Posterior vena cava (tissue), 2 donors: ENCODE data around the gene GJB3. TPM values are rescaled to one million over a fixed set of nuclear protein-coding genes. Genes with fewer than 3 reads are reported as not detected.
A peak's percentile ranks its signal among the peaks of the same experiment; 100 is the strongest.

Source experiments
- DNase-seq: peaks from one replicate; pipeline ENCODE4 v3.0.0-alpha.2; 2020; ENCODE audit warnings: low spot score
- intact Hi-C, 2 donors: fragments of 100-400 bp; cut with DNase I; formaldehyde crosslinking; loops; one replicate each; pipeline versions ENCODE4 v1.14.1 to v1.14.2; 2022 to 2023
- total RNA-seq, 2 donors: library from RNA; stranded (reverse); fragmentation: NEBNext Ultra II Directional; extraction: Animal tissue kit (Norgen Biotek cat#: 25700); gene quantifications; one replicate each; pipeline ENCODE4 v1.2.1, GENCODE V29; 2021
- donor health status: DM: yes; HTN: yes; CAD: no.
- donor health status: DM: yes; HTN: yes; CAD: no.

Gene GJB3
- total RNA-seq, 2 donors from 2014 or later = not detected

DNA sequence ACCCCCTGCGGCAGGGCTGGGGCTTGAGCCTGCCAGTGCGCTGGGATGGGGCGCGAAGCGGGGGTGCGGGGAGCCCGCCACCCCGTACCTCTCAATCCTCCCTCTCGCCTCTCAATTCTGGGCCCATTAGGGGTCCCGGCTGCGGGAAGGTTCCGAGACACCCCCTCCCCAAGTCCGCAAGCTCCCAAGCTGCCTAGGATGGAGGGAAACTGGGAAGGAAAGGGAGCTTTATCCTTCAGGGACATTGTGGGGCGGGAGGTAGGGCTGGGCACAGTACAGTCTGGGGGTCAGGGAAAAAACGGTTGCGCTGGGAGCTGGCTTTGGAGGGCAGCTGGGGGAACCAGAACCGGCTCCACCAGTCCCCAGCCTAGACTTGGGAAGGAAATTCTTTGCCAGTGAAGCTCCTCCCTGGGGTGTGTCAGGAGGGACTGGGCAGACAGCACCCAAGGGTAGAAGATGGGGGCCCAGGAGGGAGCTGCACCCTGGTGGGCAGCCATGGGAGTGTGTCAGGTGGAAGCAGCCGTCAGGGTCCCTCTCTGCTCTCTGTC is 904 bp downstream of the GJB3 start:
- DNase-seq = peak; percentile 65
- intact Hi-C loops = no loop called here

DNA sequence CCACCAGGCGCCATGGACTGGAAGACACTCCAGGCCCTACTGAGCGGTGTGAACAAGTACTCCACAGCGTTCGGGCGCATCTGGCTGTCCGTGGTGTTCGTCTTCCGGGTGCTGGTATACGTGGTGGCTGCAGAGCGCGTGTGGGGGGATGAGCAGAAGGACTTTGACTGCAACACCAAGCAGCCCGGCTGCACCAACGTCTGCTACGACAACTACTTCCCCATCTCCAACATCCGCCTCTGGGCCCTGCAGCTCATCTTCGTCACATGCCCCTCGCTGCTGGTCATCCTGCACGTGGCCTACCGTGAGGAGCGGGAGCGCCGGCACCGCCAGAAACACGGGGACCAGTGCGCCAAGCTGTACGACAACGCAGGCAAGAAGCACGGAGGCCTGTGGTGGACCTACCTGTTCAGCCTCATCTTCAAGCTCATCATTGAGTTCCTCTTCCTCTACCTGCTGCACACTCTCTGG is 3.8 kb downstream of the GJB3 start:
- peak; percentile 62 for DNase-seq
- intact Hi-C loops = loop anchor here (5.0 kb wide), 2 partner anchors 68 to 83 kb away; no protein-coding TSS in a partner anchor

DNA sequence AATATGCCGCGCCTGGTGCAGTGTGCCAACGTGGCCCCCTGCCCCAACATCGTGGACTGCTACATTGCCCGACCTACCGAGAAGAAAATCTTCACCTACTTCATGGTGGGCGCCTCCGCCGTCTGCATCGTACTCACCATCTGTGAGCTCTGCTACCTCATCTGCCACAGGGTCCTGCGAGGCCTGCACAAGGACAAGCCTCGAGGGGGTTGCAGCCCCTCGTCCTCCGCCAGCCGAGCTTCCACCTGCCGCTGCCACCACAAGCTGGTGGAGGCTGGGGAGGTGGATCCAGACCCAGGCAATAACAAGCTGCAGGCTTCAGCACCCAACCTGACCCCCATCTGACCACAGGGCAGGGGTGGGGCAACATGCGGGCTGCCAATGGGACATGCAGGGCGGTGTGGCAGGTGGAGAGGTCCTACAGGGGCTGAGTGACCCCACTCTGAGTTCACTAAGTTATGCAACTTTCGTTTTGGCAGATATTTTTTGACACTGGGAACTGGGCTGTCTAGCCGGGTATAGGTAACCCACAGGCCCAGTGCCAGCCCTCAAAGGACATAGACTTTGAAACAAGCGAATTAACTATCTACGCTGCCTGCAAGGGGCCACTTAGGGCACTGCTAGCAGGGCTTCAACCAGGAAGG is 4.3 kb downstream of the GJB3 start:
- intact Hi-C loops = loop anchor here (5.0 kb wide), 2 partner anchors 67 to 82 kb away; no protein-coding TSS in a partner anchor
- peak; percentile 69 for DNase-seq

DNA sequence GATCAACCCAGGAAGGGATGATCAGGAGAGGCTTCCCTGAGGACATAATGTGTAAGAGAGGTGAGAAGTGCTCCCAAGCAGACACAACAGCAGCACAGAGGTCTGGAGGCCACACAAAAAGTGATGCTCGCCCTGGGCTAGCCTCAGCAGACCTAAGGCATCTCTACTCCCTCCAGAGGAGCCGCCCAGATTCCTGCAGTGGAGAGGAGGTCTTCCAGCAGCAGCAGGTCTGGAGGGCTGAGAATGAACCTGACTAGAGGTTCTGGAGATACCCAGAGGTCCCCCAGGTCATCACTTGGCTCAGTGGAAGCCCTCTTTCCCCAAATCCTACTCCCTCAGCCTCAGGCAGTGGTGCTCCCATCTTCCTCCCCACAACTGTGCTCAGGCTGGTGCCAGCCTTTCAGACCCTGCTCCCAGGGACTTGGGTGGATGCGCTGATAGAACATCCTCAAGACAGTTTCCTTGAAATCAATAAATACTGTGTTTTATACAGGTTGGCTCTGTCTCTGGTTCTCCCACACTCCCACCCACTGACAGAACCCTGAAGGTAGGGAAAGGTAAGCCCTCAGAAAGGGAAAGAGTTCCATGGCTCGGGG is 5.0 kb downstream of the GJB3 start:
- peak; percentile 62 for DNase-seq
- intact Hi-C loops = loop anchor here (5.0 kb wide), 2 partner anchors 66 to 81 kb away; no protein-coding TSS in a partner anchor

DNA sequence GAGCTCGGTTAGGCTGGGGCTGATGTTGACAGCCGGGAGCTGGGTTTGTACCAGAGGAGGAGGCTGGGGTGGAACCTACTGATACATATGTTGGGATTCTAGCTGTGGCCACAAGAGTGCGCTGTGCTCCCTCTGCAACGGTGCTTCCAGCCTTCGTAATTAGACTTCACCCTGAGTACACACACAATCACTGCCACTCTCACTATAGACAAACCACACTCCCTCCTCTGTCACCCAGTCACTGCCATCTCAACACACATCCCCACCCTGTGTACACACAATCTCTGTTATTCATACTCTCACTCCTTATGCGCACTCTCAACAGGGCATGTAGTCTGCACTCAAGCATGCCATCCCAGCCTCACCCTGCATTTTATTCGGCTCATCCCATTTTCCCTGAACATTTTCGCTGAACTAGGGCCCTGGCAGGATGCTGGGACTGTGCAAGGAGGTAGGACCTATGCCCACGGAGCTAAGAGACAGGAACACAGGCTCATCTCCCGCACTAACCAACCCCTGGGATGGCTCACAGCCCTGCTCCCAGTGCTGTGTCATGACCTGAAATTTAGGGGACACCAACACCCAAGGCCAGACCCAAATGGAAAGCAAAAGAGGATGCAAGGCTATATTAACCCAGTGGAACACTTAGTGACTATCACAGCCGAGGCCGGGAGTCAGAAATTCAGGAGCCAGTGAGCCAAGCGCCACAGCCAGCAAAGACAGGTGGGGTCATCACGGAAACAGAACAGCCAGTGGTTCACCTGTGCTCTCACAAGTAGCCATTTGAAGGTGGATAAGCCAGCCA is 5.7 kb downstream of the GJB3 start:
- intact Hi-C loops = loop anchor here (5.0 kb wide), 2 partner anchors 66 to 81 kb away; no protein-coding TSS in a partner anchor
- DNase-seq = peak; percentile 90

DNA sequence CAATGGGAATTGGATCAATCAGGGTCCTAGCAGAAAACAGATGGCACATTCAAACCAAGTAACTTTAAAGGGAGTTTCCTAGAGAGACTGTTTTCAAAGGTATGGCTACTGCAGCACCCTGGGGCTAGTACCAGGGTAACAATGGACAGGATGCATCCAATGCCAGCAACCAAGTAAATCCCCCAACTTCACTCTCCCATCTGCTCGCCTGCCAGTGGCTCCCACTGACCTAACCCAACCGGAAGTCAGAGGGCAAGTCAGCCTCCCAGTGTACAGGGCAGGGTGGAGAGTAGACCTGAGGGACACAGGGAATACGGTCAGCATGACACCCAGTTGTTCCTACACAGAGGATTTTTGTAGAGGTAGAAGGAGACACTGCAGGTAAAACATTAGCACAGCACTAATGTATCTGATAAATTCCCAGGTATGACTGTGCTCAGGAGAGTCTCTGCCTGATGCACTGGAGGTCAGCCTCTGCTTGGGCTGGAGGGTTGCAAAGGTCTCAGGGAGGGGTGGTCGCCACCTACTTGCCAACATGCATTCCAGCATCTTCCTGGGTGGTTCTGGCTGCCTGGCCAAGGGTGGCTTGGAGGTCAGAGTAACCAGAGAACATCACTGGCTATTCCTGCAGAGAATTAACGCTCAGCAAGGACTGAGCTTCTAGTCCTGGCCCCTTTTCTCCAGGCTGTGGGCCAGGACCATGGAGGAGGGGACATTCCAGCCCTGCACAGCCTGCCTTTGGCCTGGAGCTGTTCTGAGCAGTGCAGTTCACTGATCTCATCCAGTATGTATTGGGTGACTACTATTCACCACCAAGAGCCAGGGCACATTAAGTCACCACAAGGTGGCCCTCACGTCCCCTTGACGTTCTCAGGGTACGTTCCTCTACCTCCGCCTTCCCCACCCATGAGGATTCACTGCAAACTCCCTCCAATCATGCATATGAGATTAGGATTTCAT is 6.7 kb downstream of the GJB3 start:
- intact Hi-C loops = loop anchor here (5.0 kb wide), 2 partner anchors 65 to 80 kb away; no protein-coding TSS in a partner anchor
- DNase-seq = no peak

DNA sequence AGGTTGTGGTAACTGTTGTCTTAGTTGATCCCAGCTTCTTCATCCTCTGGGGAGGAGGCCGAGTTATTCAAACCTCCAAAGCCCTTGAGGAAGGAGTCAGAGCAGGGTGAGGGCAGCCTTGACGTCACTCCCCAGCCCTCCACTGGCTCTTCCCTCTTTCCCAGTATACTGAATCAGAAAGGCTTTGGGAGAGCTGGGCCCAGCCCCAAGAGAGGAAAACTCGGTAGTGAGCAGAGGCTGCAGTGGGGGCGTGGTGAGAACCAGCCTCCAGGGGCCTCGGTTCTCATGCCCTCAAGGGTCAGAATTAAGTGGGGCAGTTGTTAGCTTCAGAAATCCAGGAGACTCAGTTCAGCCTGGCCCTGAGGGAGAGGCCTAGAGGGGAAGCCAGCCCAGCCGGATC is 10.0 kb downstream of the GJB3 start:
- intact Hi-C loops = no loop called here
- no peak for DNase-seq

DNA sequence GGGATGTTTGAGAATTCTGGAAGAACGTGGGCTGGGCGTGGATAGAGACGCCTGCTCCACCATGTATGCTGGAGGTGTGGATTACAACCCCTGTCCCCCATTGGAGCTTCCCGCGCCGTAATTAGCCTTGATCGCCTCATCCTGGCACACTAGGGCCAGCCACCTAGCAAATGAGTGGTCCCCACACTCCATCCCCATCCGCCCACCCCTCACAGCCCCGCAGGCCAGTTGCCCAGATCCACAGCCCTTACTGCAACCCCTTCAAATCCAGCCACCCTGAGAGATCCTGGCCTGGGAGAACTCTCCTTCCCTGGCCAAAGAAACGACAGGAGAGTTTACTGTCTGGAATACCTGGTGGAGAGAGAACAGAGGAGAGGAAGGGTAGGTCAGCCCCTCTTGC is 11.4 kb downstream of the GJB3 start:
- intact Hi-C loops = no loop called here
- DNase-seq = no peak

DNA sequence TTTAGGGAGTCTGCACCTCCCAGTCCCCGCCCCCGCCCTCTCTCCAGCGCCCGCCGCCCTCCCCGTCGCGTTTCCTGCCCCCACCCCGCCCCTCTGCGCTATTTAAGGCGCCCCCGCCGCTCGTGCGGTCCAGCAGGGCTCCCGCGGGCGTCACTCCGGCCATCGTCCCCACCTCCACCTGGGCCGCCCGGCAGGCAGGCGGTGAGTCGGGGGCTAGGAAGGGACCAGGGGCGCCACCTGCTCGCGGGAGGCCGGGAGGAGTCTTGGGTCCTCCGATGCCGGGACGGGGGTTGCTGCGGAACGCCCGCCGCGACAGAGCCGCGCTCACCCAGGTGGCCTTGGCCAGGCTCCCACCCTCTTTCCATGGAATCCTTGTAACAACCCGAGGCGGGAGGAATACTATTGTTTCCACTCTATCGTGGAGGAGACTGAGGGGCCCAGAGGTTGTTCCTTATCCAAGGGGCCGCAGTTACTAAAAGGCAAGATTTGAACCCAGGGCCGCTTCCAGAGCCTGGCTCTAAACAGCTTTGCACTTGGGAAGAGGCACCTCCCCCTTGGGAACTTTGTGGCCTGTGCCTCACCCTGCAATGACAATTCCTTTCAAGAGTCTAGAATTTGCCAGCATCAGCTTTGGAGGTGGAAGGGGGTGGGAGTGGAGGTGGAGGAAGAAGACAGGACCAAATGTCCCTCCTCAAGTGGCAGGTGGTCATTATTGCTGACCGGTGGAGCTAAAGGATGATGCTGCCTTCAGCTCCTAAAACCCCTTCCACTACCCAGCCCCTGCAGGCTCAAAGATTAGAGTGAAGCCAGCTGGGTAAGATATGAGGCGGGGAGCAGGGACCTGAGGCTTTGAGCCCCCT is 12.1 kb downstream of the GJB3 start, which contains the start of gene GJA4:
GJA4 (plus strand) TSS at position 132 of the 860 bp plus-strand sequence. CDS start 1,215 bp downstream, outside the sequence.
- intact Hi-C loops = no loop called here
- no peak for DNase-seq

DNA sequence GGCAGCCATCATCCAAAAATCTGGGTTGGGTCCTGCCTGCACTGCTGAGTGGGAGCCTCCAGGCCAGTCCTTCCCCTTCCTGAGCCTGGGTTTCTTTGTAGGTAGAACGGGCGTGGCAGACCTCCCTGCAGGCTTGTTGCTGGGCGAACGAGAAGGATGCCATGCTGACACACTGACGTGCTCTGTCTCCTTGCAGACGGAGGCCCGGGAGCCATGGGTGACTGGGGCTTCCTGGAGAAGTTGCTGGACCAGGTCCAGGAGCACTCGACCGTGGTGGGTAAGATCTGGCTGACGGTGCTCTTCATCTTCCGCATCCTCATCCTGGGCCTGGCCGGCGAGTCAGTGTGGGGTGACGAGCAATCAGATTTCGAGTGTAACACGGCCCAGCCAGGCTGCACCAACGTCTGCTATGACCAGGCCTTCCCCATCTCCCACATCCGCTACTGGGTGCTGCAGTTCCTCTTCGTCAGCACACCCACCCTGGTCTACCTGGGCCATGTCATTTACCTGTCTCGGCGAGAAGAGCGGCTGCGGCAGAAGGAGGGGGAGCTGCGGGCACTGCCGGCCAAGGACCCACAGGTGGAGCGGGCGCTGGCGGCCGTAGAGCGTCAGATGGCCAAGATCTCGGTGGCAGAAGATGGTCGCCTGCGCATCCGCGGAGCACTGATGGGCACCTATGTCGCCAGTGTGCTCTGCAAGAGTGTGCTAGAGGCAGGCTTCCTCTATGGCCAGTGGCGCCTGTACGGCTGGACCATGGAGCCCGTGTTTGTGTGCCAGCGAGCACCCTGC is 13.2 kb downstream of the GJB3 start:
- intact Hi-C loops = no loop called here
- DNase-seq = no peak

DNA sequence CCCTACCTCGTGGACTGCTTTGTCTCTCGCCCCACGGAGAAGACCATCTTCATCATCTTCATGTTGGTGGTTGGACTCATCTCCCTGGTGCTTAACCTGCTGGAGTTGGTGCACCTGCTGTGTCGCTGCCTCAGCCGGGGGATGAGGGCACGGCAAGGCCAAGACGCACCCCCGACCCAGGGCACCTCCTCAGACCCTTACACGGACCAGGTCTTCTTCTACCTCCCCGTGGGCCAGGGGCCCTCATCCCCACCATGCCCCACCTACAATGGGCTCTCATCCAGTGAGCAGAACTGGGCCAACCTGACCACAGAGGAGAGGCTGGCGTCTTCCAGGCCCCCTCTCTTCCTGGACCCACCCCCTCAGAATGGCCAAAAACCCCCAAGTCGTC is 13.8 kb downstream of the GJB3 start:
- intact Hi-C loops = no loop called here
- DNase-seq = no peak

DNA sequence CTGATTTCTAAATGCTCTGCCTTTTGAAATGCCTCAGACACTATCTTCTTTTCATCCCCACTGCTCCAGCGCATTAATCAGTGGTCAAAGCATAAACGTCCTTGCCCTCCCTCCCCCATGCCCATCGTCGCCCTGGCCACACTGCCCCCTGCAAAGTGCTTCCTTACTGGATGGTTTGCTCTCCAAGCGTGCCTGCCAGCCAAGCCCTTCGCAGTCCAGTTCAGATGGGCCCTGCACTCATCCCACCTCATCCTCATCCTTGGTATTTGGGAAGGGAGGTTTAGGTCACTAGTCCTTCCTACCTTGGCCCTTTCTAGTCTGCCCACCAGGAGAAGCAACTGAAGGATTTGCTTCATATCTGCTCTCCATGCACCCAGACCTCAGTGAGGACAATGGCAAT is 14.9 kb downstream of the GJB3 start:
- intact Hi-C loops = no loop called here
- DNase-seq = no peak

DNA sequence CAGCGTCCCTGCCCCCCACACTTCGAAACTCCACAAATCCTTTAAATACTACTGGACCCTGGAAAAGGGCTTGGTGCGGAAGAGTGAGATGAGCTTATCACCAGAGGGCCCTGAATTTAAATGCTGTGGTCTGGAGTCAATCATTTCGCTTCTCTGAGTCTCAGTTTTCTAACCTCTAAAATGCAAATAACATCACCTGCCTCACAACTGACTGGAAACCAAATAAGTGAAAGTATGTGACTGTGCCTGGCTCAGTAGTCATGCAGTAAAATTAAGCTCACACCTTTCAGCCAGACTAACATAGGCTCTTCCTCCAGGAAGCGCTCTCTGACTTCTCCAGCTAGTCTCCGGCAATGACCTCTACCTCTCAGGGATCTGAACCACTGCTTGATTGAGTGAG is 16.0 kb downstream of the GJB3 start:
- no peak for DNase-seq
- intact Hi-C loops = no loop called here

DNA sequence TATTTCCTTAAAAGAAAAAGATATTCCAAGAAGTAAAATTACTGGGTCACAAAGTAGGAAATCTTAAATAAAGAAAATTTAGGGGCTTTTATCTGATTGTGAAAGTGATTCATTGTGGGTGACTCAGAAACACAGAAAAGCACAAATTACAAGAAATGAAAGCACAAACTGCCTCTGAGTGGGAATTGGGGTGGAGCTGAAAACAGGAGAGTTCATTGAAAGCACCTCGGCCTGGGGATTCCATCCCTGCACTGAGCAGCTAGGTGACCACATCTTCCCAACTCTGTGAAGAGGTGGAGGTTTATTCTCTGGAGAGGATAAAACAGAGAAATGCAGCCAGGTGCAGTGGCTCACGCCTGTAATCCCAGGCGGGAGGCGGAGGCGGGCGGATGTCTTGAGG is 19.2 kb downstream of the GJB3 start:
- DNase-seq = no peak
- intact Hi-C loops = no loop called here

DNA sequence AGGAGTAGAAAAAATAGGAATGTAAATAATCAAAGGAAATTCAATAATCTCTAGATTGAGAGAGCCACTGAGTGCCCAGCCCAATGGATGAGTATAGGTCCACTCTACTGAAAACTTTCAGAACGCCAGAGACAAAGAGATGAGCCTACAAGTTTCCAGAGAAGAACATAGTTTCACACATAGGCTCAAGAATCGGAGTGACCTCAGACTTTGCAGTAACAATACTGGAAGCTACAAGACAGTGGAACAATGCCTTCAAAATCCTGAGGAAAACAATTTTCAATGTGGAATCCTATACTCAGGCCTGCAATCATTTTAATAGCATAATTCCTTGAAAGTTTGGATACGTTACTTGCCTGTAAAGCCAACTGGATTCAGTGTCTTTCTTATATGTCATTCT is 22.8 kb downstream of the GJB3 start:
- DNase-seq = no peak
- intact Hi-C loops = no loop called here

DNA sequence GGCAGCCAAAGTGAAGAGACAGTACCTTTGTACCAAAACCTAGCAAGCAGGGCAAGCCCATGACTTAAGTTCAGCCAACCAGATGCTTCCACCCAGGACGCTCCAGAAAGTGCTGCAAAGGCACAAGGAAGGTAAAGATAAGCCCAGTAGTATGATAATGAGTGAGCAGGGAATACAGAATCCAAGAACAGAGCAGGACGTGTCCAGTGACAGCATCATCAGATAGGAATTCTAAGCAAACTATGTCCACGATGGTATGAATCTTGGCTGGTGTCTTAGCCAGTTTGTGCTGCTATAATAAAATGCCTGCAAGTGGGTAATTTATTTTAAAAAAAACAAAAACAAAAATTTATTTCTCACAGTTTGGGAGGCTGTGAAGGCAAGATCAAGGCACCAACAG is 25.4 kb downstream of the GJB3 start:
- DNase-seq = no peak
- intact Hi-C loops = no loop called here
